Right lobe of liver (tissue), 6 donors: Measurements from ENCODE around the gene KRT16. TPM values are rescaled to one million over a fixed set of nuclear protein-coding genes. Genes with fewer than 3 reads are reported as not detected.
A peak's percentile ranks its signal among the peaks of the same experiment; 100 is the strongest.

Experiments
- ATAC-seq, 4 donors: fragments of 200-7000 bp; cut with Tn5 transposase; one replicate each; pipeline ENCODE4 v1.9.1; 2020; ENCODE audit warnings: mild to moderate bottlenecking in 4 of 4, moderate library complexity in 4 of 4
- DNase-seq, 3 donors: peaks; one replicate each; pipeline ENCODE4 v3.0.0-alpha.2; 2020
- H3K27ac ChIP-seq, 3 donors: fragments of 200-600 bp; one replicate each; pipeline ENCODE4 v1.8.0; 2022
- H3K27me3 ChIP-seq, 2 donors: fragments of 200-600 bp; one replicate each; pipeline ENCODE4 v1.8.0; 2022
- H3K36me3 ChIP-seq, 4 donors: fragments of 200-600 bp; sonication (generic) in 1 of 4; one replicate each; pipeline versions ENCODE4 v1.5.1 to v1.8.0; 2017 to 2022; ENCODE audit warnings: control low read depth in 1 of 4
- H3K4me1 ChIP-seq, 4 donors: fragments of 200-600 bp; sonication (generic) in 1 of 4; one replicate each; pipeline versions ENCODE4 v1.5.1 to v1.8.0; 2017 to 2022; ENCODE audit warnings: control low read depth in 1 of 4
- H3K4me3 ChIP-seq, 3 donors: fragments of 200-600 bp; one replicate each; pipeline ENCODE4 v1.8.0; 2022
- H3K9me3 ChIP-seq, 4 donors: fragments of 200-600 bp; sonication (generic) in 1 of 4; one replicate each; pipeline versions ENCODE4 v1.5.1 to v1.8.0; 2017 to 2022; ENCODE audit warnings: control low read depth in 1 of 4
- POLR2A ChIP-seq: fragments of 450-650 bp; IDR thresholded peaks from one replicate; pipeline ENCODE4 v1.6.1; 2017; ENCODE audit warnings: antibody characterized with exemption, mild to moderate bottlenecking
- WGBS: methylation state at CpG from one replicate; pipeline ENCODE4 v1.1.6; 2018; ENCODE audit warnings: low coverage, low lambda C conversion rate; ENCODE audit not compliant: insufficient coverage; ENCODE audit errors: missing lambda C conversion rate; 5-methylcytosine and 5-hydroxymethylcytosine counted together
- intact Hi-C, 2 donors: fragments of 100-400 bp; cut with DNase I; formaldehyde crosslinking; loops; one replicate each; pipeline versions ENCODE4 v1.11.2 to v1.14.1; 2022
- total RNA-seq, 6 experiments: library from RNA; depleted of rRNA in 2 of 6; stranded (reverse); fragments of >200 nt in 2 of 6; fragmentation: NEBNext Ultra II Directional in 3 of 6; extraction: Animal tissue kit (Norgen Biotek cat#: 25700) in 3 of 6; gene quantifications; one replicate each; pipeline versions ENCODE4 v1.1.0 to v1.2.4, GENCODE V29; 2016 to 2023
- TF ChIP-seq, protein P1 (sequence below), 4 donors: fragments of 200-600 bp in 3 of 4; fragments of 450-650 bp in 1 of 4; IDR thresholded peaks; one replicate each; pipeline versions ENCODE4 v1.5.1 to v1.8.0; 2016 to 2022; ENCODE audit warnings: antibody characterized with exemption in 4 of 4, mild to moderate bottlenecking in 2 of 4
- donor health status: DM: no; HTN: yes; CAD: no.
- donor health status: DM: no; HTN: no; CAD: no.
- donor health status: DM: no; HTN: no; CAD: no.
- donor health status: DM: no; HTN: yes; CAD: no.
- donor health status: DM: no; HTN: yes; CAD: no.

The KRT16 gene
- total RNA-seq, 6 experiments from 2014 or later, result not detected

DNA sequence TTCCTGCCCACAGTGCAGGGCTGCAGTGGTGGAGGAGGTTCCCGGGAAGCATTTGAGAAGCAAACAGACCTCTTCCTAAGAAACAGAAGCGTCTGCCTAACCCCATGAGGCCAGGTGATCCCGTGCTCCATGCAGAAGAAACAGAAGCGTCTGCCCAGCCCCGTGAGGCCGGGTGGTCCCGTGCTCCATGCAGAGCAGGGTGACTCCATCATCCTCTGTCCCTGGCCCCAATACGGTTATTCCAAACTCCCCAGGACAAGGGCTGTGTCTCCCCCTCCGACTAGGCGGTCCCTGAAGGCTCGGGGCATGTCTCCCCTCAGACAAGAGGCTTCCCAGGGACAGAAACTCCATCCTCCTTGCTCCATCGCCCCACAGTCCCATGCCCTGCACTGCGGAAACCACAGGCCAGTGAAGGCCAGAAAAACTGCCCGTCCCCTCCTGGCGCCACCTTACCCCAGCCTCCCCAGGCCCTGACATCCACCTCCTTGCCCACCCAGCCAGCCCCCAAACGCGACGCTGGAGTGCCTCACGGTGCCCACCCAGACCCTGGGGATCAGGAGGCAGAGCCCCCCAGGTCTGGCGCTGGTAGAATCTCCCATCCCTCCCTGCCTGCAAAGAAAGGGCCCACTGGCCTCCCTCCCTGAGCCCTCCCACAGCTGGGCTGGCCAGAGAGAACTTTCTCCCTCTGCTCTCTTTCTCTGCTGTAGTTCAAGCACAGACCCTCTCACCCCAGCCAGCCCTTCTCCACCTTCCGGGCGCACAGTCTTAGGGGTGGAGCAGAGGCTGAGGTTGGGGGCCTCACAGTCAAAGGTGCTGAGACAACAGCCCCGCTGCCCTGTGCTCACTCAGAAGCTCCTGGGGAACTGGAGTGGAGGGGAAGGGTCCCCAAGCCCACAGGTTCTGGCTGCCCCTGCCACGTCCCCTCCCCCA, 42.4 kb upstream of the KRT16 start:
- Histone ChIP-seq H3K4me3 (no peak overlapping the region), H3K27me3 (no peaks in the 10 kb centered on the region), H3K9me3 (no peaks in the 10 kb centered on the region), H3K27ac (no peak overlapping the region), H3K4me1 (no peaks in the 10 kb centered on the region), H3K36me3 (no peaks in the 10 kb centered on the region)
- DNase-seq (no peak), ATAC-seq (no peak)
- TF ChIP-seq, protein P1, sequence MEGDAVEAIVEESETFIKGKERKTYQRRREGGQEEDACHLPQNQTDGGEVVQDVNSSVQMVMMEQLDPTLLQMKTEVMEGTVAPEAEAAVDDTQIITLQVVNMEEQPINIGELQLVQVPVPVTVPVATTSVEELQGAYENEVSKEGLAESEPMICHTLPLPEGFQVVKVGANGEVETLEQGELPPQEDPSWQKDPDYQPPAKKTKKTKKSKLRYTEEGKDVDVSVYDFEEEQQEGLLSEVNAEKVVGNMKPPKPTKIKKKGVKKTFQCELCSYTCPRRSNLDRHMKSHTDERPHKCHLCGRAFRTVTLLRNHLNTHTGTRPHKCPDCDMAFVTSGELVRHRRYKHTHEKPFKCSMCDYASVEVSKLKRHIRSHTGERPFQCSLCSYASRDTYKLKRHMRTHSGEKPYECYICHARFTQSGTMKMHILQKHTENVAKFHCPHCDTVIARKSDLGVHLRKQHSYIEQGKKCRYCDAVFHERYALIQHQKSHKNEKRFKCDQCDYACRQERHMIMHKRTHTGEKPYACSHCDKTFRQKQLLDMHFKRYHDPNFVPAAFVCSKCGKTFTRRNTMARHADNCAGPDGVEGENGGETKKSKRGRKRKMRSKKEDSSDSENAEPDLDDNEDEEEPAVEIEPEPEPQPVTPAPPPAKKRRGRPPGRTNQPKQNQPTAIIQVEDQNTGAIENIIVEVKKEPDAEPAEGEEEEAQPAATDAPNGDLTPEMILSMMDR (IDR thresholded peaks at IDR 0.05), result no peak
- TF ChIP-seq POLR2A, result no peak
- 52% methylated on average over 12 of the region's 24 CpGs for WGBS
- intact Hi-C loops, result loop anchor here (10.0 kb wide), 3 partner anchors 100 to 850 kb away; no protein-coding TSS in a partner anchor

DNA sequence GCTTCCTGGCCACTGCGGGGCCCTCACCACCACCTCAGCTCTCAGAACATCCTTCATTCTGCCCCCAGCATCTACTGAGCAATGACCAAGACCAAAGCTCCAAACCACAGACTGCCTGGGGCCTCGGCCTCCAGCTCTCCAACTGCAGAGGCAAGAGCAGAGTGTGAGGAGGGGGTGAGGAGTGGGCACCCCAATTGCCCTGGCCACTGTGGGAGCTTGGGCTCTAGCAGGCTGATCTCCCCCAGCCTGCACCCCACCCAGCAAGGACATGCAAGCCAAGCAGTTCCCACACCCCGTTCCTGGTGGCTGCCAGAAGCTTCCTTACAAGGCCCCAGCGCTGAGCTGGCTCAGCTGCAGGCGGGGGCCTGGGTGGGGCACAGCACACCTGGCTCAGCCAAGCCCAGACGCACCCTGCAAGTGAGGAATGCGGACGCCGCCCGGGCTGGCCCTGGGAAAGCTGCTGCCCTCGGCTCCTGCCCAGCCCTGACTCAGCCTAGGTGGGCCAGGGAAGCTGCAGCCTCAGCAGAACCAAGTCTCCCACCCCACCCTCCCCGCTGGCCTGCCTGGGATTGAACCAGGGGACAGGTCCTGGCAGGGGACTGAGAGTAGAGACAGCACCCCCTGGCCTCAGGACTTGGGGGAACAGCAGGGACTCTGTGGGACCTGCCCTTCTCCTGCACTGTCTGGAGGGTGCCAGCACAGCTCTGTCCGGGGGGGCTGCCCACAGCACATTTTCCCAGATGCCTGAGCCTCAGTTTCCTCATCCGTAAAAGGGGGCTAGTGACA, 41.5 kb upstream of the KRT16 start:
- Histone ChIP-seq H3K36me3 (no peaks in the 10 kb centered on the region), H3K4me1 (no peaks in the 10 kb centered on the region), H3K27ac (no peak overlapping the region), H3K9me3 (no peaks in the 10 kb centered on the region), H3K4me3 (no peak overlapping the region), H3K27me3 (no peaks in the 10 kb centered on the region)
- ATAC-seq, result peak in 3 of 4 donors; percentile 10 to 29 (median 12)
- no peak for DNase-seq
- 63% methylated on average over 1 of the region's 14 CpGs for WGBS
- no peak for TF ChIP-seq POLR2A
- TF ChIP-seq, protein P1 (IDR thresholded peaks at IDR 0.05), result no peak
- intact Hi-C loops, result loop anchor here (10.0 kb wide), 3 partner anchors 99 to 849 kb away; no protein-coding TSS in a partner anchor

DNA sequence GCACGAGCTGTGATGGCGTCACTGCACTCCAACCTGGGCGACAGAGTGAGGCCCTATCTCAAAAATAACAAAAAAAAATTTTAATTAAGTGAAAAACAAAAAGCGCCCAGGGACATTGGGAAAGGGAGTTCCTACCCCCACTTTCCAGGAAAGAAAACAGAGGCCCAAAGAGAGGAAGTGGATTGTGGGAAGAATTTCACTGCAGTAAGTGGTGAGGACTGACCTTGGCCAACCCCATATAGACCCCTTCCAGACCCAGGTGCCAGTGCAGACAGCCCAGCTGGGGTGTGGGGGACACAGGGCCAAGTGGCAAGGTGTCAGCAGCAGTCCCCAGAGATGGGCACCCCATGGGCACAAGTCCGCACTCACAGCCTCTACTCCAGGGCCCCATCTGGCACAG, 40.9 kb upstream of the KRT16 start:
- WGBS, result 68% methylated on average over 4 of the region's 5 CpGs
- no peak for TF ChIP-seq POLR2A
- TF ChIP-seq, protein P1 (IDR thresholded peaks at IDR 0.05), result no peak
- no peak for ATAC-seq
- Histone ChIP-seq H3K27me3 (no peaks in the 10 kb centered on the region), H3K4me3 (no peak overlapping the region), H3K9me3 (no peaks in the 10 kb centered on the region), H3K36me3 (no peaks in the 10 kb centered on the region), H3K4me1 (peaks cover 0 to 4% (median 1%) of the 10 kb centered on the region in 4 donors), H3K27ac (no peak overlapping the region)
- DNase-seq, result no peak
- intact Hi-C loops, result loop anchor here (10.0 kb wide), 3 partner anchors 99 to 849 kb away; no protein-coding TSS in a partner anchor

DNA sequence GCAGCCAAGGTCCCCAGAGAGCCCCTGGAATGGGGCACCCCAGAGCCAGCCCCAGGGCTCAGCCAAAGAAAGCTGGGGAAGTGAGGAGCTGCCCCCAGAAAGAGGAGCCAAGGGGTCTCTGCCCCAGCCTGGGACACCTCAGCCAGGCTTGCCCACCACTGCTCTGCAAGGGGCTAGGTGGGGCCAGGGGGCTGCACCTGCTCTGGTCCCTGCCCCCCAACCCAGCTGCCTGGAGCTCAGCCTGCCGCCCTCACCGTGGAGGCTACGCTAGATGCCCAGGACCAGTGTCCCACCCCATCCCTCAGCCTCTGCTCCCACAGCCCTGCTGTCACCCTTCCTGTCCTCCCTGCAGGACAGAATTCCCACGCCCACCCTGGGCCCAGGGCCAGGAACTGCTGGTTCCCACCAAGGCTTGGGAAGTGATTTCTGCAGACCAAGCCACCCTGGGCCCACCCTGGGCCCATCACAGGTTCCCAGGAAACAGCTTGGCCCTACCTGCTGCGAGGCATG, 39.9 kb upstream of the KRT16 start:
- Histone ChIP-seq H3K9me3 (no peaks in the 10 kb centered on the region), H3K27ac (no peak overlapping the region), H3K27me3 (no peaks in the 10 kb centered on the region), H3K4me1 (peaks cover 0 to 12% (median 4%) of the 10 kb centered on the region in 4 donors), H3K4me3 (no peak overlapping the region), H3K36me3 (no peaks in the 10 kb centered on the region)
- no peak for TF ChIP-seq POLR2A
- TF ChIP-seq, protein P1 (IDR thresholded peaks at IDR 0.05), result no peak
- ATAC-seq (no peak), DNase-seq (no peak)
- intact Hi-C loops, result loop anchor here (10.0 kb wide), 3 partner anchors 98 to 848 kb away; no protein-coding TSS in a partner anchor
- no CpG with 5 or more reads among the region's 5 CpGs for WGBS
